ENCODE measurements around the gene LTBP2.
"Not testable (repeated sequence)": the region's sequence is repeated elsewhere in the genome, so short reads cannot be mapped to it uniquely, and the experiment has no call there.

The LTBP2 gene

DNA sequence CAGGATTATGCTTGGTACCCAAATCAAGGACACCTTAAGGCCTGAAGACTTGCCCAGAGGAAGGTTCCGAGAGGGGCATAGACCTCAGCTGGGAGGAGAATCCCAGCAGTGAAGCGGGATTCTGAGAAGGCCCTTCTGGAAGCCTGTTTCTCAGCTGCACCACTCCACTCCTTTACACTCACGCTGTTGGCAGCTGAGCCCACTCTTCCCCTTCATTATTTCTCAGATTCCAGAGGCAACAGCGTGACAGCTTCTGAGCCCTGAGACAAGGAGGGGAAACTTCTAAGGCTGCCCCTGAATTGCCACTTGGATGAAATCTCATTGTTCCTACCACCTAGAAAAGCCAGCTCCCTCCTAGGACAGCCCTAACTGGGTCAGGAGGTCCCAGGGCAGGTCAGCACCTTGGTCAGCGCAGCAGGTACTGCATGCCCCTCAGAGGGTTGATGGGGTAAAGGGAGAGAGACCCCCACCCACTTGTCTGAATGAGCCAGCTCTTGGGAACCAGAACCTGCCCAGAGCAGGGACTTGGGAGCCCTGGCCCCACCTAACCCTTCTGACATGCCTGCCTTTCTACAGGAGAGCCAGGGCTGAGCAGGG, 64.6 kb downstream of the LTBP2 start:
- no peak for DNase-seq

DNA sequence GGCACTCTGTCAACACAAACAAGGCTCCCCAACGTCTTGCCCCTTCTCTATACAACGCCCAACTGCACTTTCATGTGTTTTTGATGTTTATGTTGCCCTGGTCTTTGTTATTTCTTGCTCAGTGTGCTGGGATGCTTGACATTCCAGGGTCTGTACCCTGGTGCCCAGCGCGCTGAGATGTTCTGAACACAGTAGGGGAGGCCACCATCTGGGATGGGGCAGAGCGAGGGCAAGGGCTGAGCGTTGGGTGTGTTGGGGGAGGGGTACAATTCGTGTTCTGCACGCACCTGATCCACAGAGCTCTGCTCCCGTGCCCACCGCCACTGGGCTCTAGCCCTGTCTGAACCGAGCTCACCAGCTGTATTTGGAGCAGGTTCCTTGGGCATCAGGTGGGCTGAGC, 65.6 kb downstream of the LTBP2 start:
- DNase-seq, result no peak

DNA sequence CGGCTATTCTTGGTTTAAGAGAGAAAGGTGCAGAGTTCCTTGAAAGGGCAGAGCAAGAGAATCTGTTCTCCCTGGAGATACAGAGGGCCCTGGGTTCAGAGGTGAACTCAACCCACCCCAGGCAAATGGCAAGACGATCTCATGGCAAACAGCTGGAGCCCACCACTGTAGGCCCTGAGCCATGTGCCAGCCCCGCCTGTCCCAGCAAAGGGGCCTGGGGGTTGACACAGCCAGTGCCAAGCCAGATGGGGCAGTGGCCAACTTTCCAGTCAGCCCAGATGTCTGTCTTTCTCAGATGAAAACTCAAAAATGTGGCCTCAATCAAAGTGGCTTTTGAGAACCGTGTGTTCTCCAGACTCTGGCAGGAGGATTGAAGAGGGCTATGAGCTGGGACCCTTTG, 66.7 kb downstream of the LTBP2 start:
- DNase-seq, result no peak

DNA sequence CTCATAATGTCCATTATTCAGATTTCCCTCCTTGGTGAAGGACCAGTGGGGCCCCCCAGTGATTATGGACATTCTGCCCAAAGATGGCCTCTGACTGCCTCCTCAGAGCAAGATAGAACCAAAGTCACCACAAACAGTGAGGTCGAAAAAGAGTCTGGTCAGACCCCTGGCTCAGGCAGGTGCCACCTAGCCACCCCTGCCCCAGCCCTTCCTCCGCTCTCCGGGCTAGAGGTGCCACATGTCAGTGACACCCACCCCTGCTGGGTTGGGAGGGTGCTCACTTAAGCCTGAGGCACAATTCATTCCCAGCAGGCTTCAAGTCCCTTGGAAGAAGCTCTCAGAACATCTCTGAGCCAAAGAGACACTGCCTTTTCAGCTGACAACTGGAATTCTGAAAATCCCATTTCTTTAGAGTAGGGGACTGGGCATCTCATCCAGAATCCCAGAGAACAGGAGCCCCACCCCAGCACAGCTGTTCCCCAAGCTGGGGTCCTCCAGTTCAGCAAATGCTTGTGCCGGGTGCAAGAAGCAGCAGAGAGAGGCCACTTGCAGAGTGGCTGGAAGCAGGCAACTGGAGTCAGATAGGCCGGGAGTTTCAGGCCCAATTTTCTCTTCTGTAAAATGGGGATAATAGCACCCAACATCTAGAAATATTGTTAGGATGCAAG, 68.1 kb downstream of the LTBP2 start:
- no peak for DNase-seq

DNA sequence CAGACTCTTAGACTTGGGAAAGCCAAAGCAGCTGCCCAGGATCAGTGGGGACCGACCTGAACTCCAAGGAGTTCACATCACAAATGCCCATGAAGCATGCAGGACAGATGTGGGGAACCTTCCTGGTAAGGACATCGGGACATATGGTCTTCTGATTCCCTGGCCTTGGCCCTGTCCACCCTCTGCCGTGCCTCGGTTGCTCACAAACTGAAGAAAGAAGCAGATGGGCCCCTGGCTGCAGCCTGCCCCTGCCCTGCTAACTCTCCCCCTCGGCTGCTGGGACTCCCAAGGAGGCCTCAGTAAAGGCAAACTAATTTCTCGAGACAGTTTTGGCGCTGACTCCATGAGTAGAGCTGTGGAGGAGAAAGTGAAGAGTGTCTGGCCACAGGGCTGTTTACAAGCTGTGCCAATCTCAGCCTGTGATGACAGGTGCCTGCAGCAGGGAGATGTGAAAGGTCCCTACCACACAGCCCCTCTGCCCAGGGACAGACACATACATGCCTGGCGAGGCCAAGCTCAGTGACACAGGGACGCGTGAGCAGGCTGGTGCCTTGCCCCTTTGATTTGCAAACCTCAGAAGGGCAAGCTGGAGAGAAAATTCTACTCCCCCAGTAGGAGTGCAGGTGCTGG, 69.9 kb downstream of the LTBP2 start:
- DNase-seq, result no peak

DNA sequence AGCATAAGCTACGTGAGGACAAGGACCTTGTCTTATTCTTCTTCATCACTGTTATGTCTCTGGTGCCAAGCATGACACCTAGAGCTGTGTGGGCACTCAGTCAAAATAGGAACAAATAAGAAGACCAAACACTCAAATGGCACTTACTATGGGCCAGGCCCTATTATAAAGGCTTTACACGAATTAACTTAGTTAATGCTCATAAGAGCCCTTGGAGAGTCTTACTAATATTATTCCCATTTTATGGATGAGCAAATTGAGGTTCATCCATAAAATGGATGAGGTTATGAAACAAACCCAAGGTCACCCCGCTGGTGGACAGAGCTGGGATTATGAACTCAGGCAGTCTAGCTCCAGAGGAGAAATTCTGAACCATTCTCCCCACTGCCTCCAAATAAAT, 70.8 kb downstream of the LTBP2 start:
- no peak for DNase-seq

DNA sequence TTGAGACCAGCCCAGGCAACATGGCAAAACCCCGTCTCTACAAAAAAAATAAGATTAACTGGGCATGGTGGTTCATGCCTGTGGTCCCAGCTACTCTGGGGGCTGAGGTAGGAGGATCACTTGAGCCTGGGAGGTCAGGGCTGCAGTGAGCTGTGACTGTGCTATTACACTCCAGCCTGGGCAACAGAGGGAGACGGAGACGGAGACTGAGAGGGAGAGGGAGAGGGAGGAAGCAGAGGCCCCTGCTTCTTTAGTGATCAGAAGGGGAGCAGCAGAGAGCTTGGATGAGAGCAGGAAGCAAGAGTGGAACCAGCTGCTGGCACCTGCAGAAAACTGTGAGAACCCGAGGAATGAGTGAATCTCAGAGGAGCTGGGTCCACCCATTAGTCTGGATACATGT, 72.5 kb downstream of the LTBP2 start:
- no peak for DNase-seq

DNA sequence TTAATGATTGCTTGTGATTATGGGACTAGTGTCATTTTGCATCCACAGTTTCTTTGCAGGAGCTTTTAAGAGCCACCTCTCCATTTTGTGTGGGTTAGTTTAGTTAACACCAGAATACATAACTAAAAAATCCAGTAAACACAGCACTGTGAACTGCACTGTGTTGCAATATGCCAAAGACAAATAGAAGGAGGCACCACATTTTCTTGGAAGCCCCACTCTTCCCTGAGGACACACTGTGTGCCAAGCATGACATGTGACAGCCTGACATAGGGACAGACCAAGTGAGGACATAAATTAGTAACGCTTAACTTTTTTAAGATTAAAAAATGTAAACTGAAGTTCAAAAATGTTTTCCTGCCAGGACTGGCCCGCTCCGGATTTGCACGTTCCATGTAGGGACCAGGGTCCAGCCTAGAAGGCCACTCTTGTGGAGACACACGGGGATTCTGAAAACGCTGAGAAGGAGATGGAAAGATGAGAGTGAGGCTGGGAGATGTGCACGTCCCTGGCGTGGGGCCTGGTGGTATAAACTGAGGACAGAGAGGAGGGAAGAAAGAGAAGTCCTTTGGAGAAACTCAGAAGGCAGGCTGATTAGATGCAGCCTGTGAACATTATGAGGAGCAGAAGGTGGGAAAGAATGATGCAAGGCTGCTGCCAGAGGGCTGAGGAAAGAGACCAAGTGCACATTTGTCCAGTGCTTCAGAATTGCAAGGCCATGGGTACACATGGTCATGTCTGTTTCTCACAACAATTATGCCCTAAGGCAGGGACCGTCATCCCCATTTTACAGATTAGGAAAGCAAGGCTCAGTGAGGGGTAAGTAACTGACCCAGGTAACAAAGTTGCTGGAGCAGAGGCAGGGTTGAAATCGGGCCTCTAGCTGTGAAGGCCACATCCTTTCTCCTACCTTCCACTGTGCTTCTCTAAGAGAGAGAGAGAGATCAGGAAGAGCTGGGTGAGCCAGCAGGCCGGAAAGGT, 73.3 kb downstream of the LTBP2 start:
- DNase-seq, result no peak

DNA sequence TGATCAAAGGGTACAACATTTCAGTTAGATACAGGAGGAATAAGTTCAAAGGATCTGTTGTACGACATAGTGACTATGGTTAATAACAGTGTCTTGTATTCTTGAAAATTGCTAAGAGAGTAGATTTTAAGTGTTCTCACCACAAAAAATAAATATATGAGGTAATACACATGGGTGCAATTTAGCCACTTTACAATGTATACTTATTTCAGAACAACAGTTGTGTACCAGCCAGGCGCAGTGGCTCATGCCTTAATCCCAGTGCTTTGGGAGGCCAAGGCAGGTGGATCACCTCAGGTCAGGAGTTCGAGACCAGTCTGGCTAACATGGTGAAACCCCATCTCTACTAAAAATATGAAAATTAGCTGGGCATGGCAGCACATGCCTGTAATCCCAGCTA, 75.7 kb downstream of the LTBP2 start:
- DNase-seq, result not testable (repeated sequence)

DNA sequence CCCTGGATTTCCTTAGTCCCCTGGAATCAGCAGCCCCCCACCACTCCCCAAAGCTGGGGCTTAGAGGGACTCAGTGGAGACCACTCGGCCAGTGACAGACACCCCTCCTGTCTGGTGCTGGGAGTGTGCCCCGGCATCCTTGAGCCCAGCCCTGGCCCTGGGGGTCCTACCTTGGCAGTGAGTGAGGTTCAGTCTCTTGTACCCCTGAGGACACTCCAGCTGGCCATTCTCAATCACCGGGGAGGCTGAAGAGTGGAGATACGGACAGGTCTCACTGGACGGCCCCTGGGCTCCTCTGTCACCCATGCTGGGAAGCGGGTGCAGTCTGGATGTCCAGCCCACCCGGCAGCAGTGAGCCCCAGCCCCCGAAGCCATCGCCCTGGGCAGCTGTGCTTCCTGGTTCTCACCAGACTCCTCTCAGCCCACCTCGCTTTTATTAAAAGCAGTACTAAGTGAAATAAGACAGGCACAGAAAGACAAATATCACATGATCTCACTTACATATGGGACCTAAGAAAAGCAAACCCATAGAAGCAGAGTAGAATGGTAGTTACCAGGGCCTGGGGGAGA, 76.2 kb downstream of the LTBP2 start:
- no peak for DNase-seq

DNA sequence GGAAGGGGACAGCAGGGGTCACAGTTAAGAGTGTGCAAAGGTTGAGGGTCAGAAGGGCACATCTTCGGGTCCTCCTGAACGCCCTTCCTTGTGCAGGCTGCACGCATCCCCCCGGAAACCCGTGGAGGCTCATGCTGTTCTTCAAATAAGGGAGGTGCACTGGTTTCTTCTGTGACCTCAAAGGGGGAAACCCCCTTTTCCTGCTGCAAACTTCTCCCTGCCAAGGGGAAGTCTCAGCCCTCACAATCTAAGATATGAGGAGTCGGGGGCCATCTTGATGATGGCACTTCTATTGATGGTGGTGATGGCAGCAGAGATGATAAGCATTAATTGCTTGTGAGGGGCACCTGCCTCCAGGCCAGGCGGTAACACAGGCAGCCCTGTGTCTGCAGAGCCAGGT, 78.5 kb downstream of the LTBP2 start:
- no peak for DNase-seq

DNA sequence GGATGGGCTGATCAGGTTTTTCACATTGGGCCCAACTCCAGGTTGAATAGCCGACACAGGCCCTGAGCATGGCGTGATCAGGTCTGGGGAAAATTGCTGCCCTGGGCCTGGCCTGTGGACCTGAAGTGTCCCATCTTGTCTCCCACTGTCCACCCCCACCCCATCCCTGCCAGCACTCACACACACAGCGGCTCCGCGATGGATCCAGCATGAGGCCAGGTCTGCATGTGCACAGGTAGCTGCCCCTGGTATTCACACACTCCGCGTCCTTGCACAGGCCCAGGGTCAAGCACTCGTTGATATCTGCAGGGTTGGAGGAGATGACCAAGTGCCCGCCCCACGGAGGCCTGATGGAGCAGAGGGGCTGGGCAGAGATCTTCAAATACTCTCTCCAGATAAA, 79.8 kb downstream of the LTBP2 start:
- DNase-seq, result no peak

DNA sequence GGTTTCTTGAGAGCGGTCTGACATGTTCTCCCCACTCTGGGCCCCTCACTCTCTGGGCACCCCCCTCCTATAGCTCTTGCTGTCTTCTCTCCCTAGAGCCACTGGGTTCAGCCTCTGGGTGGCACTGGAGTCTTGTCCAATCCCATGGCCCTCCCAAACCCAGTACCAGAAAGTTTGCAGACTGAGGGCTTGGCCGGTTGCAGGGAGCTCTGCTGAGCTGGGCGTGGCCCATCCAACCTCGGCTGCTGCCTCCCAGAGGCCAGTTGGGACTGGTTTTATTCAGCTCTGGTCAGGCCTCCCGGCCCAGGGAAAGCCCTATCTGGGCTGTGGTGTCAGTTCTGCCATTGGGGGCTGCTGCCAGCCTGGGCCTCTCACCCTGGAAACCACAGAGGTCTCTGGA, 80.6 kb downstream of the LTBP2 start:
- DNase-seq, result no peak

DNA sequence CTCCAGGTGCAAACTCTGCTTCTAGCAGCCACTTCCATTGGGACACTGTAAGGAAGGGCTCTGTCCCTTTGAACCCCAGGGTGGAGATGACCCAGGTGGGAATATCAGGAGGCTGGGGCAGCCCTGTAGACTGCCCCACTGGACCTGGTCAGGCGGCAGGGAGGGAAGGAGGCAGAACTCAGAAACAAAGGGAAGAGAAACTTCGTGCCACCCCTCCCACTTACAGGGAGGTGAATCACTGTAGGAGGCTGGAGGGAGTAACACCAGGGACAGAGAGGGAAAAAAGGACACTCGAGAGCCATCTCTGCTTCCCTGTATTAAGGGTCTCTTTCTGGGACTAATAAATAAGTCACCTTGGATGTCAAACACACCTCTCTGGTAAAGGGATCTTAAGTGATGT, 81.0 kb downstream of the LTBP2 start:
- no peak for DNase-seq

DNA sequence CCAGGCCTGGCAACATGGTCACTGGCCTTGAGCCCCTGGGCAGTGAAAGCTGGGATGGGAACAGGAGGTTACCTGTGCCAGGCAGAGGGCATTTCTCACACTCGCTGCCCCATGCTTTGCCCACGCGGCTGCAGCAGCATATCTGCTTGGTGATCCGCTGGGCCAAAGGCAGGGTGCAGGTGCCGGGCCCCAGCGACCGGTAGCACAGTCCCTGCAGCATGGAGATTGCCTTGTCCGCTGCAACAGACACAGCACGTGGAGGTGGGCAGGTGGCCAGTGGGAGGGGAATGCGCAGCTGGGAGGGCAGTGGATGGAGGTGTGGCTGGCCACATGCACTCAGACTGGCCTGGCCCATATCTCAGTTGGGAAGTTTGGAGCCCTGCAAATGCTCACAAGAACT, 83.2 kb downstream of the LTBP2 start:
- no peak for DNase-seq

DNA sequence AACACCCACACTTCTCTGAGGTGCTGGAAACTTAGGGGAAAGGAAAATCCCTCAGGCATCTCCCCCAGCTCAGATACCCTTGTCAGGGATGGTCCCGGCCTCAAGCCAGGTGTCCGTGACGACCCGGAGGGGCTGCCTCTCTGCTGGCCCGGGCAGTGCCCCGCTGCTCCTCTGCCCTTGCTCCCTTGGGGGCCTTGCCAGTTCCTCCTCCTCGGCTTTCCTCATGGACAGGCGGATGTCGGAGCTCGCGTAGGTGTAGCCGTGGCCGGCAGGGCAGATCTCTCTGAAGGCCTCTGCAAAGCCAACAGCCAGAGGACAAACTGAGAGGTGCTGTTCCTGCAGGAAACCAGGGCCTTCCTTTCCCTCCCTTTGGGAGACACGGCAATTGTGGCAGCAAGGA, 83.6 kb downstream of the LTBP2 start:
- no peak for DNase-seq

DNA sequence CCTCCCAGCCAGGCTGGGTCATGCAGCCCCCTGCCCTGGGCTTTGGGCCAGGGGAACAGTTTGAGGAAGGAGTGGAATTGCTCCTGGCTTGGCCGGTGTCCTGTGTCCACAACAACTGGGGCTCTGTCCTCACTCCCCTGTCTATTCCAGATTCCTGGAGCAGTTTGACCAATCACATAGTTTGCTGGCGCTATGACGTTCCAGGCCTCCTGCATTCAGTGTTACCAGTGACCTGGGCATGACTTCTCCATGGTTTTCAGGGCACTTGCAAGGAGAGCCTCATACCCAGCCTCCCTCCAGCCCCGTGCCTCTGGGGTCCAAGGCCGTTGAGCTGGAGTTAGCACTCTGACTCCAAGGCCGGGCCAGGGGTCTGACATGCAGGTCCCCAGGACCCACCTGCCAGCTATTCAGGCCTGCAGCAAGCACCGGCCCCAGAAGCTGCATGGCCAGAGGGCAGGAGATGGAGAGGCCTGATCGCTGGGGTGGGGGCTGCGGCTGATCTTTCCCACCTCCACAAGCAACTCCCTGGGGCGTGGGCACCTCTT, 84.2 kb downstream of the LTBP2 start:
- DNase-seq, result no peak

DNA sequence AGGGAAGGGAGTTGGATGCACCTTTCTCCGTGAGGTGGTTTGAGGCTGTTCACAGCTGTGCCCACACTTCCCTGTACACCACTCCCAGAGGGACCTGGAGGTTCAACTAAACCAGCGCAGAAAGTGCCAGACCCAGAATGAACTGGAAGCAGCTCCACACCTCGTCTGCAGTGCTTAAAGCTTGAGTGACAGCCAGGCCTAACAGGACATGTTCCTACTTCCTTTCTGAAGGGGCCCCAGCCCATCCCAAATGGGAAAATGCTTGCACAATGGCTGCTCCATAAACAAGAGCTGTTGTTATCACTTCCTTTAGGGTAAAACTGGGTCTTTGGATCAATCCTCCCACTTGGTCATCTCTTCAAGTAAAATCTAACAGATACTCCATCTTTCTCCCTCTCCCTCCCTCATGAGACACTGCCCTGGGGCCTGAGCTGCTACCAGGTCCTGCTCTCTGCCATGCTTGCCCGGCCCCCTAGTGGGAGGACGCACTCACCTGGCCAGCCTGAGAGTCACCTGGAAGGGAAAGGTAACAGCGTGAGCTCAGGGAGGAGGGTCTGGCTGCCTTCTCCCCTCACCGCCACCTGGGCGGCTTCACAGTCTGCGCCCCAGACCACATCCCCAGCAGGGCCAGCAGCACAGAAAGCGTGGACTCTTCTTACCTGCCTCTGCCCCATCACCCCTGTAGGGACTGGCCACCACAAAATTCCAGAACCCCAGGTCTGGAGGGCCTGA, 85.0 kb downstream of the LTBP2 start:
- DNase-seq, result no peak

DNA sequence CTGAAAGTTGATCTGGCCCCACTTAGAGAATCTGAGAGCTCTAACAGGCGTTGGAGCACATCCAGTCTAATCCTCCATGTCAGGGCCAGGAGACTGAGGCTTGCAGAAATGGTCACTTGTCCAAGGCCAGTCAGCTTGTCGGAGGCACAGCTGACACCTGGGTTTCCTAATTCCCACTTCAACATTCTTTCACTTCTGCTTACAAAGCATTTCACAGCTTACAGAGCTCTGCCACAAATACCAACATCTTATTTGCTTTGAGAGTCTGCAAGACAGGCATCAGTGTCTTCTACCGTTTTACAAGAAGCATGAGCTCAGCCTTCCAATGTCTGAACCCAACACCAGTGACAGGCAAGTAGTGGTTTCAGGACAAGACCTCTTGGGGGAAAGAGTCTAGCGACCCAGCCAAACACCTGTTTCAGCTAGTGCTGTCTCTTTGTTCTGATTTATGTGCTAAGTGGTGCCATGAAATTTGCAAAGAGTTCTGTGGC, 86.6 kb downstream of the LTBP2 start:
- DNase-seq, result no peak

DNA sequence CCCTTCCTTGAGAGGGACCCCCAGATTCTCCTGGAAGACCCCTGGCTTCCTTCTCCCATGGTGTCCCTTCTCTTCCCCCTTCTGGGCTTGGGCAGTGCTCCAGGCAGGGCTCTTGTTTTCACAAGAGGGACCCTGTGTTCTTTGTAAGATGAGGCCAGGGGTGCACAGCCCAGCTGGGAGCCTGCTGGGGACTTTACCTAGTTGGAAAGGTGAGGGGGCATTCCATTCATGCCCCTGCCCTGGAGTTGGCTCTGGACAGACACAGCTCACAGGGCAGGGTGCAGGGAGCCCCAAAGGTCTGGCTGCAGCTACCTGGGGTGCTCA, 87.3 kb downstream of the LTBP2 start:
- no peak for DNase-seq

DNA sequence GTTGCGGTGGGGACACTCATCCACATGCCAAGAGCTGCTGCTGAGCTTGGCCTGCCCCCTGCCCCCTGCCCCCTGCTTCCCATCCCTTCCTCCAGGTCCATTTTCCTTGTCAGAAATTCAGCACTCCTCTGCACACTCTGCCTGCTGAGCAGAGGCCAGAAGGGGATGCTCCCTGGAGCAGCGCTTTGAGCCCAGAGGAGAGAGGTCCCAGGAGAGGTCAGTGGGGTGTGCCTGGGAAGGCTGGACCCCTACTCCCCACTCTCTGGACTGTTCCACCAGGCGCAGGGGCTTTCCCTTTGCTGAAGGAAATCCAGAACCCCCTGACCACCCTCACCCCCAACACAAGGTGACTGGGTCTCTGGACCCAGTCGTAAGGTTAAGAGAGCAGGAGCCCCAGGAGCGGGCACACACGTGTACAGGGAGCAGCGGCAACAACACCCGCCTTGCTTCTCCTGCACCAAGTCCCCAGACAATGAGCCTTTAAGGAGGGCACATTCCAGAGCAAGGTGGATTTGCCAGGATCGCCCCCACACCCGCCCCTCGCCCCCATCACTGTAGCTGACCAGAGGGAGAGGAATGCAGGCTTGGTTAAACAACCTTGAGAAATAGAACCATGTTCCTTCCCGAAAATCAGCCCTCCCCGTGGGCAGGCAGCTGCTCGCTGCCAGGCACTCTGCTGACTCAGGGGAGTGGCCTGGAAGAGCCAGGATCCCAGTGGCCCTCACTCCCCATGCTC, 87.8 kb downstream of the LTBP2 start:
- no peak for DNase-seq

All from activated CD4-positive, alpha-beta T cell treated with anti-CD3 and anti-CD28 coated beads for 4 hours (primary cell).